Right ventricle myocardium superior (tissue), 1 donor: ENCODE measurements around the gene TBX3. TPM values are rescaled to one million over a fixed set of nuclear protein-coding genes. Genes with fewer than 3 reads are reported as not detected.
"Not testable (repeated sequence)": the region's sequence is repeated elsewhere in the genome, so short reads cannot be mapped to it uniquely, and the experiment has no call there.

ENCODE experiments used
- ATAC-seq: fragments of 200-7000 bp; cut with Tn5 transposase; one replicate; pipeline ENCODE4 v1.9.1; 2020; ENCODE audit warnings: mild to moderate bottlenecking; ENCODE audit not compliant: poor library complexity
- DNase-seq: peaks from one replicate; pipeline ENCODE4 v3.0.0-alpha.2; 2020
- intact Hi-C: fragments of 100-400 bp; cut with DNase I; formaldehyde crosslinking; loops from one replicate; pipeline ENCODE4 v1.11.2; 2022
- long read RNA-seq: library from polyadenylated mRNA; unstranded; transcript quantifications from one replicate; pipeline ENCODE4 v2.0.0, GENCODE V29; 2021
- total RNA-seq: library from RNA; stranded (reverse); fragmentation: NEBNext Ultra II Directional; extraction: Animal tissue kit (Norgen Biotek cat#: 25700); gene quantifications from one replicate; pipeline ENCODE4 v1.2.1, GENCODE V29; 2021
- donor health status: DM: no; HTN: yes; CAD: no; lungs with severe emphysema.

Gene TBX3
- 11.8 TPM for total RNA-seq
- long read RNA-seq, full-length matches to known transcripts, result 1 of 24 reads
- long read RNA-seq, partial matches to known transcripts, result 23 of 24 reads
- long read RNA-seq, other reads (novel, unspliced or antisense), result 0 of 24 reads

- ATAC-seq (peak; percentile 94), DNase-seq (peak; percentile 94)
- intact Hi-C loops, result no loop called here
These were observed at the start of gene TBX3 for GRCh38 chr12:114684098-114684869. TBX3 (minus strand) TSS chr12:114684175; CDS start chr12:114683200, 975 bp downstream.

DNA sequence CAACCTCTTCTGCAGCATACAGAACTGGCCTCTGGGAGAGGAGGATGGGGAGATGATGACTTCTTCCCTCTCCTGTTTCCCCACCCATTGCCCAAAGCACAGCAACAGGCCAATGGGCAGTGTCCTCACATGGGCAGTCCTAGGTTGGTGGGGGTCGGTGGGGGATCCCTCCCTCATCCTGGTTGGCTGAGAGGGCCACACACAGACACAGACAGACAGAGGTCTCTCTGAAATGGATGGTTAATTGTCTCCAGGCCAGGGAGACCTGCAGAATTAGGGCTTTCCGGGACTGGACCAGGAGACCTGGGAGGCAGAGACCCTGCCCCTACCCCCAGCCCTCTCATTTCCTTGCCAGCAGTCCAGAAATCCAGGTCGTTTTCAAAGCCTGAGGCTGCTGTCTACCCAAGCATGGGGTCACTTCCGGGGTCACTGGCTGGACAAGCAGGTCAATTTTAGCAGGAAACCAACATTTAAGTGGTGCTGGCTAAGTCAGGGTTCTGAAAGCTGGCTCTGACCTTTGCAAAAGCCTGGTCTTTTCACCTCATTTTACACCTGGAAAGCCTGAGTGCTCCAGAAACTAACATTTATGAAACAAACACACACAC is 48.6 kb upstream of the TBX3 start:
- intact Hi-C loops, result no loop called here
- DNase-seq, result no peak
- no peak for ATAC-seq

GRCh38 chr12:114729731-114730130 is 45.8 kb upstream of the TBX3 start:
- no peak for ATAC-seq
- intact Hi-C loops, result no loop called here
- no peak for DNase-seq

- DNase-seq (peak; percentile 79), ATAC-seq (peak; percentile 97)
- intact Hi-C loops, result no loop called here
These were observed 42.2 kb upstream of the TBX3 start for GRCh38 chr12:114726092-114726710.

DNA sequence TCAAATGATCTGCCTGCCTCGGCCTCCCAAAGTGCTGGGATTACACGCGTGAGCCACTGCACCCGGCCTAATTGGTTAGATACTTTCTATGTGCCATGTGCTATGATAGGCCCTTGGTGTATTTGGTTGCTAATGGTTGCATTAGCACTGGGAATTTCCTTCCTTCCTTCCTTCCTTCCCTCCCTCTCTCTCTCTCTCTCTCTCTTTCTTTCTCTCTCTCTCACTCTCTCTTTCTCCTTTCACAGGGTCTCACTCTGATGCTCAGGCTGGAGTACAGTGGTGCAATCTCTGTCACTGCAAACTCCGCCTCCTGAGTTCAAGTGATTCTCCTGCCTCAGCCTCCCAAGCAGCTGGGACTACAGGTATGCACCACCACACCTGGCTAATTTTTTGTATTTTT is 38.2 kb upstream of the TBX3 start:
- intact Hi-C loops, DNase-seq, ATAC-seq: not testable (repeated sequence)

DNA sequence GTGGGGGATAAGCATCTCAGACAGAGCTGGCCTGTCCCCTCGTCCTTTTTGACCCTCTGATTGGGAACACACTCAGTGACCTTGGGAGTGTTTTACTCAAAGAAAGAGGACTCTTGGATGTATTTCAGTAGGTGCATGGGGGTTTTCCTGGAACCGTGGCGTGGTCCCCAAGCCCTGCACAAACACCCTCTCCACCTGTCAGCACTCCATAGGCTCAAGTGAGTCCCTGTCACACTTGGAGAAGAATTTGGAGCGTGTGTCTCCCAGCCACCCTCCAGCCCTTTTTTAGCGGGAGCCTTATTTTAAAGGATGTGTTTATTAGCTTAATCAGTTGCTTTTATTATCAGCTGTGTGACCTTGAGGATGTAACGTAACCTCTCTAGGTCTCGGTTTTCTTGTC is 37.3 kb upstream of the TBX3 start:
- ATAC-seq, result peak; percentile 57
- intact Hi-C loops, result no loop called here
- DNase-seq, result no peak

DNA sequence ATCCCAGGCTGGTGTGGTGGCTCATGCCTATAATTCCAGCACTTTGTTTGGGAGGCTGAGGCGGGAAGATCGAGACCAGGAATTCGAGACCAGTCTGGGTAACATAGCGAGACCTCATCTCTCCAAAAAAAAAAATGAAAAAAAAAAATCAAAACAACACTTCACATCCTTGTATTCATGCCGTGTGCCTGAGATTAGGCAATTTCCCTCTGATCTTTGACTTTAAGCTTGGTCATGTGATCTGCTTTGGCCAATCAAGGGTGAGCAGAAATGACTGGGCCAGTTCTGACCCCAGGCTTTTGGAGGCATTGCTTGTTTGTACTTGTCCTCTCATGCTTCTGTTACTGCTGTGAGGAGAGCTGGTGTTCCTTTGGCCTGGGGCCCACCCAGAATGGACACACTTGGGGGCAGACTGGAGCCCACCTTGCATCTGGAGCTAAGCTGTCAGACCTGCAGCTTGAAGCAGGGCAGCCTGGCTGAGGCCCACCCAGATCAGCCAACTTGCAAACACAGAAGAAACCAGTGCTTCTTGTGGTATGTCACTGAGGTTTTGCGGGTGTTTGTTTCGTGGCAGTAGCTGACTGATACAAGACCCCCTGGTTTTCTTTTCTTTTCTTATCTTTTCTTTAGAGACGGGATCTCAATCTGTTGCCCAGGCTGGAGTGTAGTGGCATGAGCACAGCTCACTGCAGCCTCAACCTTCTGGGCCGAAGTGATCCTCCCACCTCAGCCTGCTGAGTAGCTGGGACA is 29.7 kb upstream of the TBX3 start:
- ATAC-seq (no peak), DNase-seq (no peak)
- intact Hi-C loops, result no loop called here

DNA sequence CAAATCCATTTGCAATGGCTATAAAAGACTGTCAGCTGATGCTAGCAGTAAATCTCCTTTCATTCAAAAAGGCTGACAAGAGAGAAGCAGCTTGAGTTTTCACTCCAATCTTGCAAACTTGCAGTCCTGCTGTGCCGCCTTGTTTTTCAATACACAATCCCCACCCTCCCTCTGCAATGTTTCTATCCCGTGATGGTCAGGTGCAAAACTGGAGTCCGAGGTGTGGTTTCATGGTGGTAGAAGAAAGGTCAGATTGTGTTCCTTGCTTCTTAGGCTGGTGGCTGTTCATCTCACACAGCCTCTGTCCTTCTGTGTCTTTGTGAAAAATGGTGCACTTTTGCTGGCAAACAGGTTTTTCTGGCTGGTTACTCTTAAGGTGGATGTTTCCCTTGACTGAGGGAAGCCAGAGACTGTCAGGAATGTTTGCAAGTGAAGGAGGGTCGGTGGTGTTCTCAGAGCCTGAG is 27.7 kb upstream of the TBX3 start:
- intact Hi-C loops, result no loop called here
- ATAC-seq, result no peak
- no peak for DNase-seq

- intact Hi-C loops, result no loop called here
- no peak for ATAC-seq
- DNase-seq, result no peak
These were observed 26.2 kb upstream of the TBX3 start for GRCh38 chr12:114710151-114710550.

DNA sequence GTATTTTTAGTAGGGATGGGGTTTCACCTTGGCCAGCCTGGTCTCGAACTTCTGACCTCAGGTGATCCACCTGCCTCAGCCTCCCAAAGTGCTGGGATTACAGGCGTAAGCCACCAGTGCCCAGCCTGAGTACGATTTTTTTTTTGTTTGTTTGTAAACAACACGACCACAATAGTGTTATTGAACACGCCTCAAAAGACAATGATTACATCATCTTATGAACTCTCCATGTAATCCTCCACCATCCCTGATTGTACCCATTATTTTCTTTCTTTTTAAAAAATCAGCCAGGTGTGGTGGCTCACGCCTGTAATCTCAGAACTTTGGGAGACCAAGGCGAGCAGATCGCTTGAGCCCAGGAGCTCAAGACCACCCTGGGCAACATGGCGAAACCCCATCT is 25.1 kb upstream of the TBX3 start:
- no peak for DNase-seq
- intact Hi-C loops, result no loop called here
- ATAC-seq, result no peak

- DNase-seq, ATAC-seq, intact Hi-C loops: not testable (repeated sequence)
These were observed 24.6 kb upstream of the TBX3 start for GRCh38 chr12:114708598-114708997.

DNA sequence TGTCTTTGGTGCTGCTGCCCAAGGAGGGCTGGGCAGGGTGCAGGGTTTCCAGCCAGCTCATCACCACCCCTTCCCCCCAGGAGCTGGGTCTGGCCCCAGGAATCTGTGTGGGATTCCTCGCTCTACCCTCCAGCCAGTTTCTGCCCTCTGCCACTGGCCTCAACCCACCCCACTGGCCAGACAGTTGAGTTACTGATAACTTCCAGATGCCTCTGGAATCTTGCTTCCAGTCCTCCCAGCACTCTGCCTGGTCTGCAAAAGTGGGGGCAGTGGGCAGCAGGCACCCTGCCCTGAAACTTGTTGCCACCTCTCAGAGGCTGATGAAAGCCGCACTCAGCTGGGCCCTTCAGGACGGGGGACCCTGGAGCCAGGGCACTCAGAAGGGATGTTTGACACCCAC is 20.1 kb upstream of the TBX3 start:
- intact Hi-C loops, result no loop called here
- DNase-seq (peak; percentile 72), ATAC-seq (peak; percentile 98)

- ATAC-seq (no peak), DNase-seq (no peak)
- intact Hi-C loops, result no loop called here
These were observed 19.1 kb upstream of the TBX3 start for GRCh38 chr12:114703060-114703493.

- ATAC-seq, result no peak
These were observed 18.5 kb upstream of the TBX3 start for GRCh38 chr12:114702462-114702861.

DNA sequence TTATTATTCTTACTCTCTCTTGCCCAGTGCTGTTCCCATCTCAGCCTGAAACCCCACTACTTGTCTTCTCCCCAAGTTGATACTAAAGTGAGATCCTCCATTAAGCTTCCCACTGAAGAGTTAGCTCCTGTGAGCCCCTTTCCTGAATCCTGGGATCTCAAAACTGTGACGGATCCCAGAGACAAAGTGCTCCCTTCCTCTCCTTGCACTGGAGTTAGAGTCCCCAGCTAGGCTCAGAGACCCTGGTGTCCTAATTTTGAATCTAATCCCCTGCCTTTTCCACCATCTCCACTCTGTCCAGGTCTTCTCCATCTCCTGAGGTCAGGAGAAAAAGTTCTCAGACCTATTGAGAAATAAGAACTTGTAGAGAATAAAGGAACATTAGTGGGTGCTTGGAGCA is 17.6 kb upstream of the TBX3 start:
- intact Hi-C loops, result no loop called here
- DNase-seq (no peak), ATAC-seq (no peak)

More at GRCh38 chr12:114702462-114702861, 18.5 kb upstream of the TBX3 start:
- intact Hi-C loops, result no loop called here
- DNase-seq, result no peak

DNA sequence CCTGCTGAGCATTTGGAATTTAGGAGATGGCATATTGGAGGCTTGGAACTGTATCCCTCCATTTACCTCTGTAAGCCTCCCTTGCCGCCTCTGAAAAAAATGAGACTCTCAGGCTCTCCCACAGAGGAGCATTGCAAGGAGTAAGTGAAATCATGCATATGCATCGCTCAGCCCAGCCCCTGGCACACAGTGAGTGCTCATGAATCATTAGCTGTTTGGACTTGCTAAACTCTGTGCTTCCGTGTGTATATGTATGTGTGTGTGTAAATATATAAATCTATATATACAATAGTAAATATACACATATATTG is 17.1 kb upstream of the TBX3 start:
- ATAC-seq (no peak), DNase-seq (no peak)
- intact Hi-C loops, result no loop called here

GRCh38 chr12:114700392-114701103 is 16.6 kb upstream of the TBX3 start:
- DNase-seq, result no peak
- no peak for ATAC-seq
- intact Hi-C loops, result no loop called here

DNA sequence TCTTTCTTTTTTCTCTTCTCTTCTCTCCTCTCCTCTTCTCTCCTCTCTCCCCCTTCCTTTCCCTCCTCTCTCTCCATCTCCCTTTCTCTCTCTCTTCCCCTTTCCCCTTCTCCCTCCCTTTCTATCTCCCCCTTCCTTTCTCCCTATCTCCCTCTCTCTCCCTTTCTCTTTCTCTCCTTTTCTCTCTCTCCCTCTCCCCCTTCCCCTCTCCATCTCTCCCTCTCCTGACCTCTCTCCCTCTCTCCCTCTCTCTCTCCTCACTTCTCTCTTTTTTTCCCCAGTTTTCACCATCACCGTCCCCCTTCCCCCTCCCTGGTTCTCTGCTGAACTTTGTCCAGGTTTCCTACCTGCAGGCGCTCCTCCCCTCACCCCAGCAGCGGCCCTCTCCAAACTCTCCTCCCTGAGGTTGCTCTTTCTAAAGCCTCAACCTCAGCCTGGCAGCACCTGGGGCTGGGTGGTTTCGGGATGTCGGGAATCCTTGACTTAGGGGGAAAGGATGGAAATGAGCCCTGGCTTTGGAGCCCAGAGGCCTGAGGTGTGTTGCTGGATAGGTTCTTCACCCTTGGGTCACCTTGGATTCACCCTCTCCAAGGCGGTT is 14.7 kb upstream of the TBX3 start:
- ATAC-seq (no peak), DNase-seq (no peak)
- intact Hi-C loops, result no loop called here
